Neural cell (in vitro differentiated cells): ENCODE measurements around the gene FECH. TPM values are rescaled to one million over a fixed set of nuclear protein-coding genes. Genes with fewer than 3 reads are reported as not detected.

Source experiments
- H2AFZ ChIP-seq: fragments of 200-600, 300-800 bp; sonication (generic), shearing (Covaris generic); 2 replicates; pipeline ENCODE4 v1.6.0; 2014; ENCODE audit warnings: low read depth, mild to moderate bottlenecking, antibody characterized with exemption, low read length, moderate library complexity
- H3F3A ChIP-seq: fragments of 200-600 bp; shearing (Covaris generic); 2 replicates; pipeline ENCODE4 v1.6.1; 2016; ENCODE audit warnings: mild to moderate bottlenecking, moderate library complexity, mixed read lengths, antibody characterized with exemption, low read length; ENCODE audit not compliant: insufficient read depth, poor library complexity, severe bottlenecking
- H3K27ac ChIP-seq: fragments of 200-600, 300-800 bp; sonication (generic), shearing (Covaris generic); 2 replicates; pipeline ENCODE4 v1.5.1; 2014; ENCODE audit warnings: mild to moderate bottlenecking, low read length, moderate library complexity
- H3K27me3 ChIP-seq: fragments of 300-800, 200-600 bp; sonication (generic), shearing (Covaris generic); 2 replicates; pipeline ENCODE4 v1.6.0; 2014; ENCODE audit warnings: mild to moderate bottlenecking, low read depth, low read length, moderate library complexity; ENCODE audit not compliant: insufficient read depth
- H3K36me3 ChIP-seq: fragments of 300-800, 200-600 bp; sonication (generic), shearing (Covaris generic); 2 replicates; pipeline ENCODE4 v1.5.1; 2014; ENCODE audit warnings: mild to moderate bottlenecking, antibody characterized with exemption, low read length, moderate library complexity; ENCODE audit not compliant: insufficient read depth
- H3K4me2 ChIP-seq: fragments of 300-800, 200-600 bp; sonication (generic), shearing (Covaris generic); 2 replicates; pipeline ENCODE4 v1.6.0; 2014; ENCODE audit warnings: mild to moderate bottlenecking, low read length
- H3K4me3 ChIP-seq: fragments of 300-800, 200-600 bp; sonication (generic), shearing (Covaris generic); 2 replicates; pipeline ENCODE4 v1.5.1; 2014; ENCODE audit warnings: mild to moderate bottlenecking, low read length, moderate library complexity
- H3K79me2 ChIP-seq: fragments of 200-600 bp; shearing (Covaris generic); replicated peaks from 2 replicates; pipeline ENCODE4 v1.6.0; 2014; ENCODE audit warnings: mild to moderate bottlenecking, low read length, moderate library complexity; ENCODE audit not compliant: insufficient read depth
- H3K9ac ChIP-seq: fragments of 300-800, 200-600 bp; sonication (generic), shearing (Covaris generic); 2 replicates; pipeline ENCODE4 v1.6.1; 2016; ENCODE audit warnings: mild to moderate bottlenecking, low read length, mixed read lengths
- H3K9me2 ChIP-seq: fragments of 200-600 bp; shearing (Covaris generic); 2 replicates; pipeline ENCODE4 v1.6.1; 2016; ENCODE audit warnings: mild to moderate bottlenecking, low read length, mixed read lengths; ENCODE audit not compliant: insufficient read depth
- H3K9me3 ChIP-seq: fragments of 200-600, 300-800 bp; sonication (generic), shearing (Covaris generic); 2 replicates; pipeline ENCODE4 v1.6.1; 2016; ENCODE audit warnings: mild to moderate bottlenecking, mixed run types, low read length, moderate library complexity, mixed read lengths
- H4K20me1 ChIP-seq: fragments of 200-600 bp; shearing (Covaris generic); 2 replicates; pipeline ENCODE4 v1.6.1; 2016; ENCODE audit warnings: mild to moderate bottlenecking, mixed run types; ENCODE audit not compliant: insufficient read depth
- EP300 ChIP-seq: fragments of 450-650 bp; conservative IDR thresholded peaks from 2 replicates; pipeline ENCODE4 v1.6.1; 2014; ENCODE audit warnings: antibody characterized with exemption, mild to moderate bottlenecking, moderate library complexity; ENCODE audit not compliant: poor library complexity, severe bottlenecking
- EZH2 ChIP-seq: fragments of 200-600, 300-800 bp; shearing (Covaris generic), sonication (generic); IDR thresholded peaks from 2 replicates; pipeline ENCODE4 v1.6.1; 2014; ENCODE audit warnings: antibody characterized with exemption, low read length, borderline replicate concordance, mild to moderate bottlenecking; ENCODE audit not compliant: insufficient read depth, poor library complexity, severe bottlenecking
- MXI1 ChIP-seq: fragments of 450-650 bp; conservative IDR thresholded peaks from 2 replicates; pipeline ENCODE4 v1.6.1; 2014; ENCODE audit warnings: antibody characterized with exemption, mild to moderate bottlenecking; ENCODE audit not compliant: poor library complexity, severe bottlenecking
- POLR2AphosphoS5 ChIP-seq: IDR thresholded peaks from 2 replicates; pipeline ENCODE4 v1.6.1; 2012
- RAD21 ChIP-seq: fragments of 450-650 bp; conservative IDR thresholded peaks from 2 replicates; pipeline ENCODE4 v1.6.1; 2014; ENCODE audit warnings: antibody characterized with exemption, mild to moderate bottlenecking, moderate library complexity
- SMC3 ChIP-seq: fragments of 450-650 bp; conservative IDR thresholded peaks from 2 replicates; pipeline ENCODE4 v1.6.1; 2014; ENCODE audit warnings: antibody characterized with exemption, mild to moderate bottlenecking, moderate library complexity; ENCODE audit not compliant: poor library complexity
- TAF1 ChIP-seq: IDR thresholded peaks from 2 replicates; pipeline ENCODE4 v1.6.1; 2012; ENCODE audit warnings: low read depth
- polyA plus RNA-seq: library from polyadenylated mRNA; depleted of rRNA; stranded (reverse); fragments of >200 nt; gene quantifications from 2 replicates; pipeline ENCODE4 v1.2.3, GENCODE V29; 2014
- TF ChIP-seq, protein P1 (sequence below): IDR thresholded peaks from 2 replicates; pipeline ENCODE4 v1.6.1; 2012; ENCODE audit warnings: borderline replicate concordance
- TF ChIP-seq, protein P2 (sequence below): fragments of 450-650 bp; IDR thresholded peaks from 2 replicates; pipeline ENCODE4 v1.5.1; 2014; ENCODE audit warnings: antibody characterized with exemption, mild to moderate bottlenecking, moderate library complexity; ENCODE audit not compliant: poor library complexity, severe bottlenecking

FECH gene
- polyA plus RNA-seq, 1 donor from 2014 or later = 17.1 TPM

DNA sequence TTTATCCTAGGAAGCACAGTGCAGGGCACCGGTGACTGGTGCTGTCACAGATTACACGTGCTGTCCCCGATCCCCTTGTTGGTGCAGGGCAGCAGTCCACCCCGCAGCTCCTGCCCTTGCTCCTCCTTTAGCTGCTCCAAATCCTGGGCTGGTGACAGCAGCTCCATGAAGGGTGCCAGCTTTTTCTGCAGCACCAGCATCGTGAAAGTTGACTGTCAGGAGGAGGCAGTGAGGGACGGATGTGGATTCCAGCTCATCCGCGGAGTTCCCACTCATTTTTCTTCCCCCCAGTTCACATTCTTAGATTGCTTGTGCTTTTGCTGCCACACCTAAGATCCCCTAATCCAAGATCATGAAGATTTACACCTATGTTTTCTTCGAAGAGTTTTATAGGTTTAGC is 83.9 kb downstream of the FECH start:
- TF ChIP-seq, protein P1, sequence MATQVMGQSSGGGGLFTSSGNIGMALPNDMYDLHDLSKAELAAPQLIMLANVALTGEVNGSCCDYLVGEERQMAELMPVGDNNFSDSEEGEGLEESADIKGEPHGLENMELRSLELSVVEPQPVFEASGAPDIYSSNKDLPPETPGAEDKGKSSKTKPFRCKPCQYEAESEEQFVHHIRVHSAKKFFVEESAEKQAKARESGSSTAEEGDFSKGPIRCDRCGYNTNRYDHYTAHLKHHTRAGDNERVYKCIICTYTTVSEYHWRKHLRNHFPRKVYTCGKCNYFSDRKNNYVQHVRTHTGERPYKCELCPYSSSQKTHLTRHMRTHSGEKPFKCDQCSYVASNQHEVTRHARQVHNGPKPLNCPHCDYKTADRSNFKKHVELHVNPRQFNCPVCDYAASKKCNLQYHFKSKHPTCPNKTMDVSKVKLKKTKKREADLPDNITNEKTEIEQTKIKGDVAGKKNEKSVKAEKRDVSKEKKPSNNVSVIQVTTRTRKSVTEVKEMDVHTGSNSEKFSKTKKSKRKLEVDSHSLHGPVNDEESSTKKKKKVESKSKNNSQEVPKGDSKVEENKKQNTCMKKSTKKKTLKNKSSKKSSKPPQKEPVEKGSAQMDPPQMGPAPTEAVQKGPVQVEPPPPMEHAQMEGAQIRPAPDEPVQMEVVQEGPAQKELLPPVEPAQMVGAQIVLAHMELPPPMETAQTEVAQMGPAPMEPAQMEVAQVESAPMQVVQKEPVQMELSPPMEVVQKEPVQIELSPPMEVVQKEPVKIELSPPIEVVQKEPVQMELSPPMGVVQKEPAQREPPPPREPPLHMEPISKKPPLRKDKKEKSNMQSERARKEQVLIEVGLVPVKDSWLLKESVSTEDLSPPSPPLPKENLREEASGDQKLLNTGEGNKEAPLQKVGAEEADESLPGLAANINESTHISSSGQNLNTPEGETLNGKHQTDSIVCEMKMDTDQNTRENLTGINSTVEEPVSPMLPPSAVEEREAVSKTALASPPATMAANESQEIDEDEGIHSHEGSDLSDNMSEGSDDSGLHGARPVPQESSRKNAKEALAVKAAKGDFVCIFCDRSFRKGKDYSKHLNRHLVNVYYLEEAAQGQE = no peak
- TF ChIP-seq, protein P2, sequence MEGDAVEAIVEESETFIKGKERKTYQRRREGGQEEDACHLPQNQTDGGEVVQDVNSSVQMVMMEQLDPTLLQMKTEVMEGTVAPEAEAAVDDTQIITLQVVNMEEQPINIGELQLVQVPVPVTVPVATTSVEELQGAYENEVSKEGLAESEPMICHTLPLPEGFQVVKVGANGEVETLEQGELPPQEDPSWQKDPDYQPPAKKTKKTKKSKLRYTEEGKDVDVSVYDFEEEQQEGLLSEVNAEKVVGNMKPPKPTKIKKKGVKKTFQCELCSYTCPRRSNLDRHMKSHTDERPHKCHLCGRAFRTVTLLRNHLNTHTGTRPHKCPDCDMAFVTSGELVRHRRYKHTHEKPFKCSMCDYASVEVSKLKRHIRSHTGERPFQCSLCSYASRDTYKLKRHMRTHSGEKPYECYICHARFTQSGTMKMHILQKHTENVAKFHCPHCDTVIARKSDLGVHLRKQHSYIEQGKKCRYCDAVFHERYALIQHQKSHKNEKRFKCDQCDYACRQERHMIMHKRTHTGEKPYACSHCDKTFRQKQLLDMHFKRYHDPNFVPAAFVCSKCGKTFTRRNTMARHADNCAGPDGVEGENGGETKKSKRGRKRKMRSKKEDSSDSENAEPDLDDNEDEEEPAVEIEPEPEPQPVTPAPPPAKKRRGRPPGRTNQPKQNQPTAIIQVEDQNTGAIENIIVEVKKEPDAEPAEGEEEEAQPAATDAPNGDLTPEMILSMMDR = no peak
- TF ChIP-seq POLR2AphosphoS5 = no peak
- no peak for TF ChIP-seq MXI1
- TF ChIP-seq EZH2 = no peak
- no peak for TF ChIP-seq SMC3
- TF ChIP-seq TAF1 = no peak
- TF ChIP-seq RAD21 = no peak
- TF ChIP-seq EP300 = no peak
- Histone ChIP-seq H3K27ac (no peak overlapping the region), H3K9me3 (no peaks in the 10 kb centered on the region), H3K27me3 (no peaks in the 10 kb centered on the region), H3K36me3 (no peaks in the 10 kb centered on the region), H3K4me3 (no peak overlapping the region), H3K79me2 (no peaks in the 10 kb centered on the region), H3K9me2 (no peaks in the 10 kb centered on the region), H2AFZ (no peak overlapping the region), H3K9ac (no peak overlapping the region), H3K4me2 (no peak overlapping the region), H4K20me1 (no peaks in the 10 kb centered on the region), H3F3A (no peaks in the 10 kb centered on the region)

DNA sequence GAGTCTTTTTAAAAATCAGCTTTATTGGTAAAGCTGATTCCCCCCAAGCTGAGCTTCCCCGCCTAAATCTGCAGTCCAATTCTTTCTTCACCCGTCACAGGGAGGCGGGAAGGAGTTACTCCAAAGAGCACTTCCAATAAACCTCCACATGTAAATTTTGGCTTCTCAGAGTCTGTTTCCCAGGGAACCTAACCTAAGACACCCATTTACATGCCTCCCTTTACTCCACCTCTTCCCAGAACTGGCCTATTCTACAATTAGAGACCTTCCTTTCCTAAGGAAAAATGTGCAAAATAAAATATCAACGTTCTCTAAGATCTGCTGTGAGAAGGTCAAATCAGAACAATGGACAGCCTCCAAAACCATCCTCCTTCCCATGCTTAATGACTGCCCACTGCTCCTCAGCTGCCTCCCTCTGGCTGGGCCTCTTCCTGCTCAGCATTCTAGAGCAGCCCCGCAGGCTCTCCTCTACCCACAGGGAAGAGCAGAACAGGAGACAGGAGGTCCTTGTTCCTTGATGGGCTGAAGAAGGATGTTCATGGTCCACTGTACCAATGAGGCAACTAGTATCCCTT is 87.7 kb downstream of the FECH start:
- H3K36me3 ChIP-seq = no peaks in the 10 kb centered on the region
- H3K27me3 ChIP-seq = no peaks in the 10 kb centered on the region
- H3K4me3 ChIP-seq = no peak overlapping the region
- H4K20me1 ChIP-seq = no peaks in the 10 kb centered on the region
- H3K79me2 ChIP-seq = no peaks in the 10 kb centered on the region
- H3K27ac ChIP-seq = no peak overlapping the region
- H3K9me3 ChIP-seq = no peaks in the 10 kb centered on the region
- H2AFZ ChIP-seq = no peak overlapping the region
- H3K9ac ChIP-seq = no peak overlapping the region
- H3K4me2 ChIP-seq = no peak overlapping the region
- H3K9me2 ChIP-seq = no peaks in the 10 kb centered on the region
- no peak for TF ChIP-seq TAF1
- TF ChIP-seq, protein P2 = no peak
- H3F3A ChIP-seq = no peaks in the 10 kb centered on the region

Other genes with a start within 250 kb of the FECH start
- gene ST8SIA3, start 234.1 kb downstream of the FECH start, polyA plus RNA-seq = 22.9 and 27.4 TPM in 2 replicates
- gene ONECUT2, start 151.3 kb downstream of the FECH start, polyA plus RNA-seq = 3.9 and 4.3 TPM in 2 replicates
- gene NARS1, start 35.1 kb upstream of the FECH start, polyA plus RNA-seq = 164 and 215 TPM in 2 replicates
- not detected in 2 replicates for gene ATP8B1, start 216.6 kb upstream of the FECH start, polyA plus RNA-seq